Neural progenitor cell (in vitro differentiated cells): ENCODE measurements around the gene STOML1. TPM values are rescaled to one million over a fixed set of nuclear protein-coding genes. Genes with fewer than 3 reads are reported as not detected.

Experiments used
- DNase-seq: peaks from one replicate; pipeline ENCODE4 v3.0.0-alpha.2; 2016; ENCODE audit warnings: low spot score
- H2AFZ ChIP-seq: fragments of 200-600 bp; sonication (generic); replicated peaks from 2 replicates; pipeline ENCODE4 v1.6.1; 2016; ENCODE audit warnings: antibody characterized with exemption
- H3F3A ChIP-seq: fragments of 200-600 bp; sonication (generic); 2 replicates; pipeline ENCODE4 v1.6.1; 2016; ENCODE audit warnings: antibody characterized with exemption, low read depth
- H3K27ac ChIP-seq: fragments of 200-600 bp; sonication (generic); 2 replicates; pipeline ENCODE4 v1.5.1; 2016; ENCODE audit warnings: mild to moderate bottlenecking
- H3K27me3 ChIP-seq: fragments of 200-600 bp; sonication (generic); 2 replicates; pipeline ENCODE4 v1.6.1; 2016; ENCODE audit warnings: mild to moderate bottlenecking, moderate library complexity
- H3K36me3 ChIP-seq: fragments of 200-600 bp; sonication (generic); 2 replicates; pipeline ENCODE4 v1.5.1; 2016
- H3K4me1 ChIP-seq: fragments of 200-600 bp; sonication (generic); 2 replicates; pipeline ENCODE4 v1.6.1; 2016; ENCODE audit warnings: mixed run types
- H3K4me2 ChIP-seq: fragments of 200-600 bp; sonication (generic); 2 replicates; pipeline ENCODE4 v1.6.1; 2016
- H3K4me3 ChIP-seq: fragments of 200-600 bp; sonication (generic); 2 replicates; pipeline ENCODE4 v1.5.1; 2016
- H3K79me2 ChIP-seq: fragments of 200-600 bp; sonication (generic); 2 replicates; pipeline ENCODE4 v1.6.1; 2016; ENCODE audit warnings: low read depth
- H3K9ac ChIP-seq: fragments of 200-600 bp; sonication (generic); 2 replicates; pipeline ENCODE4 v1.6.1; 2016
- H3K9me3 ChIP-seq: fragments of 200-600 bp; sonication (generic); 2 replicates; pipeline ENCODE4 v1.5.1; 2016; ENCODE audit warnings: low read depth
- H4K20me1 ChIP-seq: fragments of 200-600 bp; sonication (generic); 2 replicates; pipeline ENCODE4 v1.6.1; 2016; ENCODE audit warnings: low read depth
- H3K27ac Mint-ChIP-seq: 3 replicates; pipeline ENCODE4 v1.8.0; 2021; ENCODE audit warnings: mixed read lengths
- H3K27me3 Mint-ChIP-seq: 2 replicates; pipeline ENCODE4 v1.8.0; 2022; ENCODE audit warnings: low read depth, mild to moderate bottlenecking, inconsistent platforms, moderate library complexity, mixed read lengths; ENCODE audit not compliant: insufficient read depth
- H3K36me3 Mint-ChIP-seq: 3 replicates; pipeline ENCODE4 v1.8.0; 2021; ENCODE audit warnings: mixed read lengths
- H3K4me1 Mint-ChIP-seq: 3 replicates; pipeline ENCODE4 v1.8.0; 2021; ENCODE audit warnings: mixed read lengths
- H3K4me3 Mint-ChIP-seq: 3 replicates; pipeline ENCODE4 v1.8.0; 2021; ENCODE audit warnings: mild to moderate bottlenecking, moderate library complexity, mixed read lengths
- H3K9me3 Mint-ChIP-seq: 3 replicates; pipeline ENCODE4 v1.8.0; 2020; ENCODE audit warnings: mixed read lengths
- EZH2 ChIP-seq: fragments of 200-600 bp; sonication (generic); IDR thresholded peaks from 2 replicates; pipeline ENCODE4 v1.6.1; 2017; ENCODE audit warnings: antibody characterized with exemption, mild to moderate bottlenecking, moderate library complexity
- EZH2phosphoT487 ChIP-seq: fragments of 200-600 bp; sonication (generic); IDR thresholded peaks from 2 replicates; pipeline ENCODE4 v1.6.1; 2017; ENCODE audit warnings: antibody characterized with exemption
- total RNA-seq: library from RNA; depleted of rRNA; stranded (reverse); fragments of >200 nt; gene quantifications from 2 replicates; pipeline ENCODE4 v1.2.3, GENCODE V29; 2015; ENCODE audit warnings: low replicate concordance
- TF ChIP-seq, protein P1 (sequence below): fragments of 200-600 bp; sonication (generic); IDR thresholded peaks from 2 replicates; pipeline ENCODE4 v1.5.1; 2017; ENCODE audit warnings: antibody characterized with exemption, mild to moderate bottlenecking

STOML1 gene, protein sequence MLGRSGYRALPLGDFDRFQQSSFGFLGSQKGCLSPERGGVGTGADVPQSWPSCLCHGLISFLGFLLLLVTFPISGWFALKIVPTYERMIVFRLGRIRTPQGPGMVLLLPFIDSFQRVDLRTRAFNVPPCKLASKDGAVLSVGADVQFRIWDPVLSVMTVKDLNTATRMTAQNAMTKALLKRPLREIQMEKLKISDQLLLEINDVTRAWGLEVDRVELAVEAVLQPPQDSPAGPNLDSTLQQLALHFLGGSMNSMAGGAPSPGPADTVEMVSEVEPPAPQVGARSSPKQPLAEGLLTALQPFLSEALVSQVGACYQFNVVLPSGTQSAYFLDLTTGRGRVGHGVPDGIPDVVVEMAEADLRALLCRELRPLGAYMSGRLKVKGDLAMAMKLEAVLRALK
- 2.0 and 4.7 TPM in 2 replicates for total RNA-seq

DNA sequence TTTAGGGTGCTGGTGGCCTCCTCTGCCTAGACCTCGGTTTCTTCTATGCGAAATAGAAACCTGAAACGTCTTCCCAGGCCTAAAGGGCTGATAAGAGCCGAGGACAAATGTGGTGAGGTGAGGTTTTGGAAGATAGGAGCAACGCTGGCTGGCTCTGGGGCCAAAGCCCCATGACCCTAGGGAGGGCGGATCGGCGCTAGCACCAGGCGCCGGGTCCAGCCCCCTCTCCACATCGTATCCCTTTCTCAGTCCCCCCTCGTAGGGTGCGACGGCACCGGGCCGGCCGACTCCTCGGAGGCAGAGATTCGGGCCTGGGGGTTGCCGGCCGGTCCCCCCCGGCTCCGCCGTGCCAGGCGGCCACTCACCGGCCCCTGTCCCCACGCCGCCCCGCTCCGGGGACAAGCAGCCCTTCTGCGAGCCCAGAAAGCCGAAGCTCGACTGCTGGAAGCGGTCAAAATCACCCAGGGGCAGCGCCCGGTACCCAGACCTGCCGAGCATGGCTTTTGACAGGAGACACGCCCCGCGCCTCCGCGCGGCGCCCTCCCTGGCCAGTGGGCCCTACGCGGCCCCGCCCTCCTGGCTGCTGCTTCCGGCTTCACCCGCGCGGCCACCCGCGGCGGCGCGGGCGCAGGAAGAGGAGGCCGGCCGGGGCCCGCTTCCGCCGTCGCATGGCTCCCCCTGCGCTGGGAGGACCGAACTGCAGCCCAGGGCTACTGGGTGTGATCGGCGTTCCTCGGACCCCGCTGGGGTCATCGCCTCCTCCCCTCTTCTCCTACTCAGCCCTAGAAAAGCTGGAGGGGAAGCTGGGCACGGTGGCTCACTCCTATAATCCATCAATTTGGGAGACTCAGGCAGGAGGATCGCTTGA lies at the start of gene STOML1:
Gene STOML1 (minus strand): TSS at position 570 of the 868 bp plus-strand sequence. CDS start 72 bp downstream, at position 498.
- peak; percentile 98 for DNase-seq
- no peaks in the 10 kb centered on the region for H3K36me3 ChIP-seq
- Mint-ChIP-seq H3K4me3 (peak within 1 kb of the TSS; percentile 85), H3K36me3 (no peaks in the 10 kb centered on the region), H3K27ac (no peak within 1 kb of the TSS), H3K4me1 (peaks cover 27% of the 10 kb centered on the region), H3K27me3 (peaks cover 2% of the 10 kb centered on the region), H3K9me3 (no peaks in the 10 kb centered on the region)
- peaks cover 22% of the 10 kb centered on the region for H3K79me2 ChIP-seq
- peaks cover 19% of the 10 kb centered on the region for H3K4me1 ChIP-seq
- H4K20me1 ChIP-seq = peaks cover 13% of the 10 kb centered on the region
- no peaks in the 10 kb centered on the region for H3K9me3 ChIP-seq
- H3K4me2 ChIP-seq = peak within 1 kb of the TSS; percentile 98
- no peak within 1 kb of the TSS for H3K27ac ChIP-seq
- peak within 1 kb of the TSS; percentile 36 for H2AFZ ChIP-seq
- peak within 1 kb of the TSS; percentile 50 for H3K9ac ChIP-seq
- TF ChIP-seq, protein P1, sequence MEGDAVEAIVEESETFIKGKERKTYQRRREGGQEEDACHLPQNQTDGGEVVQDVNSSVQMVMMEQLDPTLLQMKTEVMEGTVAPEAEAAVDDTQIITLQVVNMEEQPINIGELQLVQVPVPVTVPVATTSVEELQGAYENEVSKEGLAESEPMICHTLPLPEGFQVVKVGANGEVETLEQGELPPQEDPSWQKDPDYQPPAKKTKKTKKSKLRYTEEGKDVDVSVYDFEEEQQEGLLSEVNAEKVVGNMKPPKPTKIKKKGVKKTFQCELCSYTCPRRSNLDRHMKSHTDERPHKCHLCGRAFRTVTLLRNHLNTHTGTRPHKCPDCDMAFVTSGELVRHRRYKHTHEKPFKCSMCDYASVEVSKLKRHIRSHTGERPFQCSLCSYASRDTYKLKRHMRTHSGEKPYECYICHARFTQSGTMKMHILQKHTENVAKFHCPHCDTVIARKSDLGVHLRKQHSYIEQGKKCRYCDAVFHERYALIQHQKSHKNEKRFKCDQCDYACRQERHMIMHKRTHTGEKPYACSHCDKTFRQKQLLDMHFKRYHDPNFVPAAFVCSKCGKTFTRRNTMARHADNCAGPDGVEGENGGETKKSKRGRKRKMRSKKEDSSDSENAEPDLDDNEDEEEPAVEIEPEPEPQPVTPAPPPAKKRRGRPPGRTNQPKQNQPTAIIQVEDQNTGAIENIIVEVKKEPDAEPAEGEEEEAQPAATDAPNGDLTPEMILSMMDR = peak; percentile 93
- TF ChIP-seq EZH2 = no peak
- H3F3A ChIP-seq = peaks cover 4% of the 10 kb centered on the region
- peak within 1 kb of the TSS; percentile 97 for H3K4me3 ChIP-seq
- no peaks in the 10 kb centered on the region for H3K27me3 ChIP-seq

DNA sequence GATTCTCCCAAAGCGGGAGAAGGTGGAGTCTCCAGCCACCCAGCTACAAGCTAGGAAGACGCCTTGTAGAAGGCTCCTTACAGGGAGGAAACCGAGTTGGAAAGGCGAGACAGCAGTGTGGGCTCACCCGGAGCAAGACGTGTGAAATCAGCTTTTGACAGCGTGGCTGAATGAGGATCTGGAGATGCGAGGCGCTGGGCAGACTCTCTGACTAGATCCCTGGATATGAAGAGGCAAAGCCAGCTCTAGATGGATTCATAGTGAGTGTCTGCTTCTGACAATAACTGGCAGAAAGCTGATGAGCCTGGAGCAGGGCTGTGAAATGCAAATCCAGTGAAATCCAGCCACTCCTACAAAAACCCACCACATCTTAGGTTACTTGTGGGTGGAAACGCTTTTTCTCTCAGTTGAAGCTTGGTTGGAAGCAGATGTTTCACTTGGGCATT lies 49.2 kb upstream of the STOML1 start:
- no peak for DNase-seq
- Histone ChIP-seq H4K20me1 (peaks cover 4% of the 10 kb centered on the region), H3K79me2 (no peaks in the 10 kb centered on the region), H3K27me3 (no peaks in the 10 kb centered on the region), H3K4me2 (no peak overlapping the region), H3F3A (no peaks in the 10 kb centered on the region), H3K27ac (no peak overlapping the region), H3K36me3 (no peaks in the 10 kb centered on the region), H3K4me1 (peaks cover 6% of the 10 kb centered on the region), H3K9me3 (no peaks in the 10 kb centered on the region), H3K9ac (no peak overlapping the region), H2AFZ (no peak overlapping the region), H3K4me3 (no peak overlapping the region)
- no peak overlapping the region for H3K27ac Mint-ChIP-seq
- H3K4me3 Mint-ChIP-seq = no peak overlapping the region
- TF ChIP-seq, protein P1 = no peak
- no peak for TF ChIP-seq EZH2
- TF ChIP-seq EZH2phosphoT487 = no peak
- H3K4me1 Mint-ChIP-seq = peaks cover 26% of the 10 kb centered on the region
- no peaks in the 10 kb centered on the region for H3K36me3 Mint-ChIP-seq
- no peaks in the 10 kb centered on the region for H3K9me3 Mint-ChIP-seq
- H3K27me3 Mint-ChIP-seq = peaks cover 6% of the 10 kb centered on the region

DNA sequence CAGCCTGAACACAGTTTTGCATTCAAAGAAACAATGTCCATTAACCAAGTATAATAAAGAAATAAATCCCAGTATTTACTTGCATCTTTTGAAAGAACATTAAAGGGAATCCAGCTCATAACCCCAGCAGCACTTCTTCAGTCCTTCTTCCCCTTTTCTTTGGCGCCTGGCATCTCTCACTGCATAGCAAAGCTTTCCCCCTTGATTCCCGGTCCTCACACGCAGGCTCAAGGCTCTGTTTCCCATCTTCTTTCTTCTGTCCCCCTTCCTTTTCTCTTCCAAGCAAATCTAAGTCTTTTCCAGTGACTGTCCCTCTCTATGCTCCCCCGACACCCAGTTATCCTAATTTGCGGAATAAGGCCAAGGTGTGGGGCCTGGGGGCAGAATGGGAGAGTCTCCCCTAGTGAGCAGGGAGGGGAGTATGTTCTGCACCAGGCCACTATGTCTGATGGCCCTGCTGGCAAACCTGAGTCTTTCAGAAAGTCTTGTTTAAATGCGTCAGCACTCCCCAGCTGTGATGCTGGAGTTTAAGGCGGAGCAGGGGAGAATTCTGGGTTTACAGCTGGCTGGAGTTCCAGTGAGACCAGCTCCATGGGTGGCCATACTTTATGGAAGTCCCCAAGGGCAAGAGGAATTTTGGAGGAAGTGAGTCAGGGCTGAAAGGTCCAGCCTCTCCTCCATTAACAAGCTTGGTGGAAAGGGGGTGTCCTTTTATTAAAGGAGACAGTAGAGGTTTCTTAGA lies 48.2 kb upstream of the STOML1 start:
- peaks cover 26% of the 10 kb centered on the region for H3K4me1 Mint-ChIP-seq
- Histone ChIP-seq H3K9me3 (no peaks in the 10 kb centered on the region), H3K4me2 (no peak overlapping the region), H2AFZ (no peak overlapping the region), H3K4me1 (peaks cover 6% of the 10 kb centered on the region), H3K27me3 (no peaks in the 10 kb centered on the region), H3F3A (no peaks in the 10 kb centered on the region), H3K4me3 (no peak overlapping the region), H3K36me3 (no peaks in the 10 kb centered on the region), H3K9ac (no peak overlapping the region), H3K79me2 (no peaks in the 10 kb centered on the region), H3K27ac (no peak overlapping the region), H4K20me1 (peaks cover 8% of the 10 kb centered on the region)
- peaks cover 8% of the 10 kb centered on the region for H3K27me3 Mint-ChIP-seq
- H3K4me3 Mint-ChIP-seq = no peak overlapping the region
- no peaks in the 10 kb centered on the region for H3K9me3 Mint-ChIP-seq
- no peaks in the 10 kb centered on the region for H3K36me3 Mint-ChIP-seq
- TF ChIP-seq EZH2phosphoT487 = no peak
- no peak for TF ChIP-seq EZH2
- TF ChIP-seq, protein P1 = no peak
- no peak overlapping the region for H3K27ac Mint-ChIP-seq
- peak; percentile 25 for DNase-seq
